Transverse colon (tissue), 3 donors: ENCODE measurements around the gene SPAG7.
"Not testable (repeated sequence)": the region's sequence is repeated elsewhere in the genome, so short reads cannot be mapped to it uniquely, and the experiment has no call there.

Experiments used
- CTCF ChIP-seq, 5 experiments: fragments of 200-600 bp in 3 of 5; fragments of 450-650 bp in 2 of 5; sonication (generic) in 3 of 5; IDR thresholded peaks; 1 replicate in 2 of 5; 2 replicates in 3 of 5; pipeline ENCODE4 v1.5.1; 2016 to 2017; ENCODE audit warnings: antibody characterized with exemption in 5 of 5, inconsistent platforms in 3 of 5, mild to moderate bottlenecking in 2 of 5, moderate library complexity in 1 of 5
- EP300 ChIP-seq: sonication (generic); formaldehyde crosslinking; IDR thresholded peaks from one replicate; pipeline ENCODE4 v1.6.1; 2017; ENCODE audit warnings: antibody characterized with exemption, low read depth
- POLR2A ChIP-seq: fragments of 450-650 bp; IDR thresholded peaks from one replicate; pipeline ENCODE4 v1.6.1; 2016; ENCODE audit warnings: antibody characterized with exemption, mild to moderate bottlenecking, moderate library complexity

GRCh38 chr17:4914551-4914950 is 53.1 kb downstream of the SPAG7 start:
- TF ChIP-seq POLR2A; CTCF (IDR thresholded peaks at IDR 0.05); EP300: not testable (repeated sequence)
